ENCODE measurements around the gene C12orf57.
A peak's percentile ranks its signal among the peaks of the same experiment; 100 is the strongest.

Gene C12orf57

DNA sequence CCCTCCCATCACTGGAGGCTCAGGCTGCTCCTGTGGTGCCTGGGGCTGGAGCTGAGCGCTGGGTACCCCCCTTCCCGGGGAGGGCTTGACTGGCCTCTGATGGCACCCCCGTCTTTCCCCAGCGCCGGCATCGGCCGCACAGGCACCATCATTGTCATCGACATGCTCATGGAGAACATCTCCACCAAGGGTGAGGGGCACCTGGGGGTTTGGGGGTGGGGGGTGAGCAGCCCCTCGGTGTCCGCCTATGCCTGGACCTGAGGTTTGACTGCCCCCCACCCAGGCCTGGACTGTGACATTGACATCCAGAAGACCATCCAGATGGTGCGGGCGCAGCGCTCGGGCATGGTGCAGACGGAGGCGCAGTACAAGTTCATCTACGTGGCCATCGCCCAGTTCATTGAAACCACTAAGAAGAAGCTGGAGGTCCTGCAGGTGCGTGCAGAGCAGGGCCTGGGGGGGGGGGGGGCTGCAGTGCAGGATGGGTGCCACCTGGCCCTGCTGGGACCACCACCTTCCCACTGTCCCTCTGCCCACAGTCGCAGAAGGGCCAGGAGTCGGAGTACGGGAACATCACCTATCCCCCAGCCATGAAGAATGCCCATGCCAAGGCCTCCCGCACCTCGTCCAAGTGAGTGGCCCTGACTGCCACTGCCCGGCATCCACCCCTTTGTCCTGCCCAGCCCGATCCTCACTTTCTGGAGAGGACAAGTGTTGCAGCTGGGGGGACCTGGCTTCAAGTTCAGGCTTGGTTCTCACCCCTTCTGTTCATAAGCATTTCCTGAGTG lies 16.2 kb downstream of the C12orf57 start:
- no peaks in the 10 kb centered on the region for H3K27me3 ChIP-seq (ENCODE audit: insufficient read depth, poor library complexity, severe bottlenecking)

DNA sequence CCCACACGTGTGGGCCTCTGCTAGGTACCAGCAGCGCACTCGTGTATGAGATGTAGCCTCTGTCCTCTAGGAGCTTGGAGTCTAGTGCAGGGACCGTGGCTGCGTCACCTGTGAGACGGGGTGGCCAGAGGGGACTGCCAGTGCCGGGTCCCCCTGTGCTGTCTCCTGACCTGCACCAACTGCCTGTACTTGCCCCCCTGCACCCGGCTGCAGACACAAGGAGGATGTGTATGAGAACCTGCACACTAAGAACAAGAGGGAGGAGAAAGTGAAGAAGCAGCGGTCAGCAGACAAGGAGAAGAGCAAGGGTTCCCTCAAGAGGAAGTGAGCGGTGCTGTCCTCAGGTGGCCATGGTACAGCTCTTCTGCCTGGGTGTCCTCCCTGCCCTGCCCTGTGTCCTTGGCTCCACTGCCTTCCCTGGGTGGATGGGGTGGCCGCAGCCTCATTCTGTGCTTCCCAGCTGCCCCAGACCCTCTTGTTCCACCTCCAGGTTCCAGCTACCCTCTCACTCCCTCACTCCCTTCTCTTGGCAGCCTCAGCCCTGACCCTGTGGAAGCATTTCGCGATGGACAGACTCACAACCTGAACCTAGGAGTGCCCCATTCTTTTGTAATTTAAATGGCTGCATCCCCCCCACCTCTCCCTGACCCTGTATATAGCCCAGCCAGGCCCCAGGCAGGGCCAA lies 16.9 kb downstream of the C12orf57 start:
- Histone ChIP-seq H3K27me3 (ENCODE audit: insufficient read depth, poor library complexity, severe bottlenecking) (no peaks in the 10 kb centered on the region), H3K4me3 (replicated peaks; ENCODE audit: insufficient read depth, low read length) (no peak overlapping the region), H3K27ac (replicated peaks) (peak overlapping the region; percentile 99)
- TF ChIP-seq SPI1 (IDR thresholded peaks at IDR 0.05; ENCODE audit: borderline replicate concordance, low read depth): peak; percentile 52; the same call in 1 of the 2 replicates
- no peak for TF ChIP-seq CTCF (IDR thresholded peaks at IDR 0.05; ENCODE audit: insufficient read depth, low read length)
- peak in 1 of 2 experiments; percentile 78 for DNase-seq (ENCODE audit: low read depth in 1 of 2, low spot score in 1 of 2)

More for the DNA sequence above, 16.2 kb downstream of the C12orf57 start:
- Histone ChIP-seq H3K27ac (replicated peaks) (peak overlapping the region; percentile 99), H3K4me3 (replicated peaks; ENCODE audit: insufficient read depth, low read length) (peak overlapping the region; percentile 7)
- DNase-seq (ENCODE audit: low read depth in 1 of 2, low spot score in 1 of 2): no peak
- TF ChIP-seq POLR2AphosphoS5 (IDR thresholded peaks at IDR 0.05; ENCODE audit: low read depth) (no peak; the same call in 1 of the 2 replicates), SPI1 (IDR thresholded peaks at IDR 0.05; ENCODE audit: borderline replicate concordance, low read depth) (no peak), GABPA (IDR thresholded peaks at IDR 0.05; ENCODE audit: low read depth) (no peak), CTCF (IDR thresholded peaks at IDR 0.05; ENCODE audit: insufficient read depth, low read length) (no peak)
- TF ChIP-seq, protein P1, sequence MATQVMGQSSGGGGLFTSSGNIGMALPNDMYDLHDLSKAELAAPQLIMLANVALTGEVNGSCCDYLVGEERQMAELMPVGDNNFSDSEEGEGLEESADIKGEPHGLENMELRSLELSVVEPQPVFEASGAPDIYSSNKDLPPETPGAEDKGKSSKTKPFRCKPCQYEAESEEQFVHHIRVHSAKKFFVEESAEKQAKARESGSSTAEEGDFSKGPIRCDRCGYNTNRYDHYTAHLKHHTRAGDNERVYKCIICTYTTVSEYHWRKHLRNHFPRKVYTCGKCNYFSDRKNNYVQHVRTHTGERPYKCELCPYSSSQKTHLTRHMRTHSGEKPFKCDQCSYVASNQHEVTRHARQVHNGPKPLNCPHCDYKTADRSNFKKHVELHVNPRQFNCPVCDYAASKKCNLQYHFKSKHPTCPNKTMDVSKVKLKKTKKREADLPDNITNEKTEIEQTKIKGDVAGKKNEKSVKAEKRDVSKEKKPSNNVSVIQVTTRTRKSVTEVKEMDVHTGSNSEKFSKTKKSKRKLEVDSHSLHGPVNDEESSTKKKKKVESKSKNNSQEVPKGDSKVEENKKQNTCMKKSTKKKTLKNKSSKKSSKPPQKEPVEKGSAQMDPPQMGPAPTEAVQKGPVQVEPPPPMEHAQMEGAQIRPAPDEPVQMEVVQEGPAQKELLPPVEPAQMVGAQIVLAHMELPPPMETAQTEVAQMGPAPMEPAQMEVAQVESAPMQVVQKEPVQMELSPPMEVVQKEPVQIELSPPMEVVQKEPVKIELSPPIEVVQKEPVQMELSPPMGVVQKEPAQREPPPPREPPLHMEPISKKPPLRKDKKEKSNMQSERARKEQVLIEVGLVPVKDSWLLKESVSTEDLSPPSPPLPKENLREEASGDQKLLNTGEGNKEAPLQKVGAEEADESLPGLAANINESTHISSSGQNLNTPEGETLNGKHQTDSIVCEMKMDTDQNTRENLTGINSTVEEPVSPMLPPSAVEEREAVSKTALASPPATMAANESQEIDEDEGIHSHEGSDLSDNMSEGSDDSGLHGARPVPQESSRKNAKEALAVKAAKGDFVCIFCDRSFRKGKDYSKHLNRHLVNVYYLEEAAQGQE (IDR thresholded peaks at IDR 0.05; ENCODE audit: insufficient replicate concordance, low read depth): no peak

GRCh38 chr12:6961278-6961694 lies 17.5 kb downstream of the C12orf57 start:
- TF ChIP-seq GABPA (IDR thresholded peaks at IDR 0.05; ENCODE audit: low read depth) (no peak), POLR2AphosphoS5 (IDR thresholded peaks at IDR 0.05; ENCODE audit: low read depth) (no peak; the same call in 1 of the 2 replicates), CTCF (IDR thresholded peaks at IDR 0.05; ENCODE audit: insufficient read depth, low read length) (no peak), SPI1 (IDR thresholded peaks at IDR 0.05; ENCODE audit: borderline replicate concordance, low read depth) (no peak)
- TF ChIP-seq, protein P1 (IDR thresholded peaks at IDR 0.05; ENCODE audit: insufficient replicate concordance, low read depth): no peak
- Histone ChIP-seq H3K27me3 (ENCODE audit: insufficient read depth, poor library complexity, severe bottlenecking) (no peaks in the 10 kb centered on the region), H3K27ac (replicated peaks) (peak overlapping the region; percentile 99), H3K4me3 (replicated peaks; ENCODE audit: insufficient read depth, low read length) (no peak overlapping the region)
- peak in 1 of 2 experiments; percentile 84 for DNase-seq (ENCODE audit: low read depth in 1 of 2, low spot score in 1 of 2)
